Activated naive CD4-positive, alpha-beta T cell treated with anti-CD3 and anti-CD28 coated beads, Interleukin-2, amount 50 U/mL, for 24 hours (primary cell): Measurements from ENCODE around the gene ACTR3.

ENCODE experiments used
- H3K27ac Mint-ChIP-seq: one replicate; pipeline ENCODE4 v1.8.0; 2021; ENCODE audit warnings: mild to moderate bottlenecking, mixed read lengths
- H3K27me3 Mint-ChIP-seq: one replicate; pipeline ENCODE4 v1.8.0; 2021; ENCODE audit warnings: mixed read lengths
- H3K36me3 Mint-ChIP-seq: one replicate; pipeline ENCODE4 v1.8.0; 2021; ENCODE audit warnings: mixed read lengths
- H3K4me1 Mint-ChIP-seq: one replicate; pipeline ENCODE4 v1.8.0; 2021; ENCODE audit warnings: mixed read lengths
- H3K4me3 Mint-ChIP-seq: one replicate; pipeline ENCODE4 v1.8.0; 2021; ENCODE audit warnings: mild to moderate bottlenecking, mixed read lengths
- H3K9me3 Mint-ChIP-seq: one replicate; pipeline ENCODE4 v1.8.0; 2021; ENCODE audit warnings: mixed read lengths

ACTR3 gene

GRCh38 chr2:113981404-113982134 lies 91.7 kb downstream of the ACTR3 start:
- Mint-ChIP-seq H3K4me3 (no peak overlapping the region), H3K27ac (no peak overlapping the region), H3K4me1 (no peaks in the 10 kb centered on the region), H3K27me3 (no peaks in the 10 kb centered on the region), H3K36me3 (peaks cover 9% of the 10 kb centered on the region), H3K9me3 (no peaks in the 10 kb centered on the region)

GRCh38 chr2:113985554-113986397 lies 95.9 kb downstream of the ACTR3 start:
- H3K27me3 Mint-ChIP-seq, result no peaks in the 10 kb centered on the region
- H3K4me3 Mint-ChIP-seq, result no peak overlapping the region
- no peaks in the 10 kb centered on the region for H3K4me1 Mint-ChIP-seq
- H3K9me3 Mint-ChIP-seq, result no peaks in the 10 kb centered on the region
- H3K36me3 Mint-ChIP-seq, result peaks cover 14% of the 10 kb centered on the region
- no peak overlapping the region for H3K27ac Mint-ChIP-seq

- no peaks in the 10 kb centered on the region for H3K4me1 Mint-ChIP-seq
- no peaks in the 10 kb centered on the region for H3K9me3 Mint-ChIP-seq
- no peaks in the 10 kb centered on the region for H3K27me3 Mint-ChIP-seq
- no peak overlapping the region for H3K27ac Mint-ChIP-seq
- H3K4me3 Mint-ChIP-seq, result no peak overlapping the region
- H3K36me3 Mint-ChIP-seq, result peaks cover 18% of the 10 kb centered on the region
Measured at GRCh38 chr2:113986762-113987290, 96.9 kb downstream of the ACTR3 start.

- Mint-ChIP-seq H3K4me3 (no peak overlapping the region), H3K27me3 (no peaks in the 10 kb centered on the region), H3K36me3 (peaks cover 14% of the 10 kb centered on the region), H3K27ac (no peak overlapping the region), H3K9me3 (no peaks in the 10 kb centered on the region), H3K4me1 (no peaks in the 10 kb centered on the region)
Measured at GRCh38 chr2:113992090-113992489, 102.2 kb downstream of the ACTR3 start.

- peaks cover 11% of the 10 kb centered on the region for H3K36me3 Mint-ChIP-seq
- no peaks in the 10 kb centered on the region for H3K9me3 Mint-ChIP-seq
- H3K4me1 Mint-ChIP-seq, result no peaks in the 10 kb centered on the region
- H3K27ac Mint-ChIP-seq, result no peak overlapping the region
- H3K27me3 Mint-ChIP-seq, result no peaks in the 10 kb centered on the region
- H3K4me3 Mint-ChIP-seq, result no peak overlapping the region
Measured at GRCh38 chr2:113996671-113997594, 107.0 kb downstream of the ACTR3 start.

DNA sequence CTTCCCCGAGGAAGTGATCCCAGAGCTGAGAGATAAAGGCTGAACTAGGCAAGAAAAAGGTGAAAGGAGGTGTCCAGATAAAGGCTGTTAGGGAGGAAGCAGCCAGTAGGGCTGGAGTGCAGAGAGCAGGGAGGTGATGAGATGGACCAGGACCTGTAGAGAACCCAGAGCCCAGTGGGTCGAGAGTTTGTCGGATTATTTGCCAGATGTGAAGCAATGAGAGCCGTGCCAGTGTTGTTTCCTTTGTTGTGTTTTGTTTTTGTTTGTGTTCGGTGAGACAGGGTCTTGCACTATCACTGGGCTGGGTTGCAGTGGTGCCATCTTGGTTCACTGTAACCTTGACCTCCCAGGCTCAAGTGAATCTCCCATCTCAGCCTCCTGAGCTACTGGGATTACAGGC lies 111.3 kb downstream of the ACTR3 start:
- Mint-ChIP-seq H3K4me3 (no peak overlapping the region), H3K9me3 (no peaks in the 10 kb centered on the region), H3K36me3 (peaks cover 9% of the 10 kb centered on the region), H3K27ac (no peak overlapping the region), H3K27me3 (no peaks in the 10 kb centered on the region), H3K4me1 (no peaks in the 10 kb centered on the region)

- Mint-ChIP-seq H3K9me3 (no peaks in the 10 kb centered on the region), H3K36me3 (peaks cover 9% of the 10 kb centered on the region), H3K4me3 (no peak overlapping the region), H3K27ac (no peak overlapping the region), H3K4me1 (no peaks in the 10 kb centered on the region), H3K27me3 (no peaks in the 10 kb centered on the region)
Measured at GRCh38 chr2:114001937-114002336, 112.0 kb downstream of the ACTR3 start.

- Mint-ChIP-seq H3K4me3 (no peak overlapping the region), H3K4me1 (no peaks in the 10 kb centered on the region), H3K9me3 (no peaks in the 10 kb centered on the region), H3K27ac (no peak overlapping the region), H3K36me3 (peaks cover 5% of the 10 kb centered on the region), H3K27me3 (no peaks in the 10 kb centered on the region)
Measured at GRCh38 chr2:114005110-114005783, 115.4 kb downstream of the ACTR3 start.

DNA sequence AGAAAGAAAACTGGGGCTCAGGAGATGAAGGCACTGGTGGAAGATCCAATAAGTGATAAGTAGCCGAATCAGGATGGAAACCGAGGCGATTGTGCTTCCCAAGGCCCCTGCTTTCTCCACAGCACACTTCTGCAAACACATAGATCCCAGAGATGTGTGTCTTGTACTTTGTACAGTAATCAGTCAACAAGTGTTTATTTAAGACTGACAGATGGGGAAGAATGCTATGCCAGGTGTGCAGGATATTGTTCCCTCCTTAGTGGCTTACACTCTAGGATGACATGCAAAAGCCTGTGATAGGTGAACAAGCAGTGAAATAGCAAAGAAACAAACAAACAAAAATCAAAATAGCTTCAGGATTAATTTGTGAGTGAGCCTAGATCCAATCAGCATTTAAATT lies 116.6 kb downstream of the ACTR3 start:
- Mint-ChIP-seq H3K4me1 (no peaks in the 10 kb centered on the region), H3K27me3 (no peaks in the 10 kb centered on the region), H3K4me3 (no peak overlapping the region), H3K9me3 (no peaks in the 10 kb centered on the region), H3K36me3 (peaks cover 3% of the 10 kb centered on the region), H3K27ac (no peak overlapping the region)

DNA sequence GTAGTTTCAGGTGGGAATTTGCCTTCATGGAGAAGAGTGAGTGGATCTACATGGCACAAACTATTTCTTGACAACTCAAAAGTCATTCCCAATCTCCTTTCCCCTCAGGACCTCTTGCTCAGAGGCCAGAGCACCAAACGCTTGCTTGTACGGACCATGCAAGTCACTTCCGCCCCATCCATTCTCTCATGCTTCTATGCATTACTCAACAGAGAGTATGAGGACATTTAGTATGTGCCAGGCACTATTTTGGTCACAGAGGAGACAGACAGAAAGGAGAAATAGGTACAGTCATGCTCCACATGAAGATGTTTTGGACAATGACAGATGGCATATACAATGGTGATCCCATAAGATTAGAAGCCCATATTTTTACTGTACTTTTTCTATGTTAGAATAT lies 117.5 kb downstream of the ACTR3 start:
- Mint-ChIP-seq H3K4me3 (no peak overlapping the region), H3K27ac (no peak overlapping the region), H3K9me3 (no peaks in the 10 kb centered on the region), H3K4me1 (no peaks in the 10 kb centered on the region), H3K27me3 (no peaks in the 10 kb centered on the region), H3K36me3 (peaks cover 3% of the 10 kb centered on the region)

- Mint-ChIP-seq H3K27ac (no peak overlapping the region), H3K27me3 (no peaks in the 10 kb centered on the region), H3K36me3 (peaks cover 1% of the 10 kb centered on the region), H3K9me3 (no peaks in the 10 kb centered on the region), H3K4me3 (no peak overlapping the region), H3K4me1 (no peaks in the 10 kb centered on the region)
Measured at GRCh38 chr2:114008720-114009119, 118.8 kb downstream of the ACTR3 start.

- Mint-ChIP-seq H3K36me3 (no peaks in the 10 kb centered on the region), H3K4me3 (no peak overlapping the region), H3K27ac (no peak overlapping the region), H3K27me3 (no peaks in the 10 kb centered on the region), H3K4me1 (no peaks in the 10 kb centered on the region), H3K9me3 (no peaks in the 10 kb centered on the region)
Measured at GRCh38 chr2:114009205-114009944, 119.5 kb downstream of the ACTR3 start.

- Mint-ChIP-seq H3K27me3 (no peaks in the 10 kb centered on the region), H3K27ac (no peak overlapping the region), H3K36me3 (no peaks in the 10 kb centered on the region), H3K4me3 (no peak overlapping the region), H3K4me1 (no peaks in the 10 kb centered on the region), H3K9me3 (no peaks in the 10 kb centered on the region)
Measured at GRCh38 chr2:114010001-114010400, 120.1 kb downstream of the ACTR3 start.

- H3K9me3 Mint-ChIP-seq, result no peaks in the 10 kb centered on the region
- no peaks in the 10 kb centered on the region for H3K4me1 Mint-ChIP-seq
- H3K4me3 Mint-ChIP-seq, result no peak overlapping the region
- no peaks in the 10 kb centered on the region for H3K36me3 Mint-ChIP-seq
- H3K27ac Mint-ChIP-seq, result no peak overlapping the region
- H3K27me3 Mint-ChIP-seq, result no peaks in the 10 kb centered on the region
Measured at GRCh38 chr2:114011713-114012112, 121.8 kb downstream of the ACTR3 start.
